ENCODE measurements around the gene MTHFD1L.

DNA sequence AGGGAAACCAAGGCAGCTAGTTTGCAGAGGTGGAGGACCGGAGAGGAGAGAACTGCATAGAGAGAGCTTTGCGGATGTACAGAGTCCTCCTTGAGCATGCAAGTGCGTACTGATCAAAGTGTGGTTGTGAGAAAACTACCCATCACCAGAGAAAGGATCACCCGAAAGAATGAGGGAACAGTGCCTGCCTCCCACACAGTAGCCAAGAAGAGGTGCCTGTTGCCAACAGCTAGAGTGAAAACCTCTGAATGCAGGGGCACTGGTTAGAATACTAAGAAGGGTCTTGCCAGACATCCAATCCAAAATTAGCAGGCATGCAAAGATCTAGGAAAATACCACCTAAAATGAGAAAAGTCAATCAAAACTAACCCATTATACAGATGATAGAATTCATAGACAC is 207.6 kb downstream of the MTHFD1L start:
- no peak for TF ChIP-seq MYC (IDR thresholded peaks at IDR 0.05; ENCODE audit: low read depth, low read length)
- TF ChIP-seq, protein P1, sequence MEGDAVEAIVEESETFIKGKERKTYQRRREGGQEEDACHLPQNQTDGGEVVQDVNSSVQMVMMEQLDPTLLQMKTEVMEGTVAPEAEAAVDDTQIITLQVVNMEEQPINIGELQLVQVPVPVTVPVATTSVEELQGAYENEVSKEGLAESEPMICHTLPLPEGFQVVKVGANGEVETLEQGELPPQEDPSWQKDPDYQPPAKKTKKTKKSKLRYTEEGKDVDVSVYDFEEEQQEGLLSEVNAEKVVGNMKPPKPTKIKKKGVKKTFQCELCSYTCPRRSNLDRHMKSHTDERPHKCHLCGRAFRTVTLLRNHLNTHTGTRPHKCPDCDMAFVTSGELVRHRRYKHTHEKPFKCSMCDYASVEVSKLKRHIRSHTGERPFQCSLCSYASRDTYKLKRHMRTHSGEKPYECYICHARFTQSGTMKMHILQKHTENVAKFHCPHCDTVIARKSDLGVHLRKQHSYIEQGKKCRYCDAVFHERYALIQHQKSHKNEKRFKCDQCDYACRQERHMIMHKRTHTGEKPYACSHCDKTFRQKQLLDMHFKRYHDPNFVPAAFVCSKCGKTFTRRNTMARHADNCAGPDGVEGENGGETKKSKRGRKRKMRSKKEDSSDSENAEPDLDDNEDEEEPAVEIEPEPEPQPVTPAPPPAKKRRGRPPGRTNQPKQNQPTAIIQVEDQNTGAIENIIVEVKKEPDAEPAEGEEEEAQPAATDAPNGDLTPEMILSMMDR (IDR thresholded peaks at IDR 0.05; ENCODE audit: extremely low read depth in 1 of 2, insufficient read depth in 1 of 2, low read depth in 1 of 2, low read length in 2 of 2), result no peak
- no peak for TF ChIP-seq POLR2A (IDR thresholded peaks at IDR 0.05; ENCODE audit: low read depth, low read length)
- TF ChIP-seq JUN (IDR thresholded peaks at IDR 0.05; ENCODE audit: borderline replicate concordance, insufficient read depth, insufficient read length, low read depth), result no peak
